Measurements from ENCODE around the gene XRCC4. TPM values are rescaled to one million over a fixed set of nuclear protein-coding genes. Genes with fewer than 3 reads are reported as not detected.

XRCC4 gene
- total and polyA plus RNA-seq, 2 of the 8 experiments (the other 6 are each of a cell fraction or from before 2014, with no cell fraction given): 3.0 to 8.3 TPM

DNA sequence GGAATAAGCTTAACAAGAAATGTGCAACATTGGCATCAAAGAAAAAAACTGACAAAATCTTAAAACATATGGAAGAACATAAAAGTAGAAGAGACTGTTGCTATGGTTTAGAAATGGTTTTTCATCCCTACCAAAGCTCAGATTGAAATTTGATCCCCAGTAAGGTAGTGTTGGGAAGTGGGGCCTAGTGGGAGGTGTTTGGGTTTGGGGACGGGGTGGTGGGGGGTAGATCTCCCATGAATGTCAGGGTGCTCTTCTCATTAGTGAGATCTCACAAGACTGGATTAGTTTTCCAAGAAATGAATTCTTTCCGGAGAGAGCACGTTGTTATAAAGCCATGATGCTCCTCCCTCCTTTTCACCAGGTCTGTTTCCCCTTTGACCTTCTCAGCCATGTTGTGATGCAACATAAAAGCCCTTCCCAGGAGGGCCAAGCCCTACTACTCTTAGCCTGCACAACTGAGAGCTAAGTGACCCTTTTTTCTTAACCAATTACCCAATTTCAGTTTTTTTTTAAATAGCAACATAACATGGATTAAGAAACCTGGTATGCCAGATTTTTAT is 10.7 kb upstream of the XRCC4 start:
- CTCF ChIA-PET (ENCODE audit: partially characterized antibody): interaction anchor here (0.8 kb wide), 1 partner anchor 717 kb away, joined by 3 read pairs; no protein-coding TSS in a partner anchor
- H3K27ac ChIP-seq (ENCODE audit: low read depth, low read length): no peak overlapping the region

More for the DNA sequence above, 10.7 kb upstream of the XRCC4 start:
- peaks cover 0 to 15% (median 5%) of the 10 kb centered on the region in 4 experiments; a peak in 4 of 8 replicates for H3K36me3 ChIP-seq (ENCODE audit: control insufficient read depth in 2 of 4, insufficient read depth in 4 of 4, low read length in 3 of 4)
- no peak overlapping the region for H3K14ac ChIP-seq (ENCODE audit: insufficient read length)
- no peak overlapping the region for H3K56ac ChIP-seq (replicated peaks; ENCODE audit: insufficient read length, low read depth, low read length)
- H2BK15ac ChIP-seq (ENCODE audit: low read length): no peak overlapping the region
- no peak overlapping the region for H3K23ac ChIP-seq (ENCODE audit: insufficient read length)
- H4K5ac ChIP-seq (ENCODE audit: insufficient read length, low read depth, low read length): no peak overlapping the region
- H2AK5ac ChIP-seq (ENCODE audit: low read depth, low read length): no peak overlapping the region
- peak; percentile 72 for FAIRE-seq
- H2BK5ac ChIP-seq (ENCODE audit: low read depth, low read length): no peak overlapping the region
- H4K91ac ChIP-seq (replicated peaks; ENCODE audit: insufficient read length, low read length): no peak overlapping the region
- peaks cover 0 to 8% (median 1%) of the 10 kb centered on the region in 4 experiments; a peak in 2 of 7 replicates for H3K4me1 ChIP-seq (replicated peaks in 1 of 4; ENCODE audit: control insufficient read depth in 3 of 4, insufficient read depth in 4 of 4, low read length in 3 of 4)
- no peak overlapping the region for H3K4ac ChIP-seq (replicated peaks; ENCODE audit: insufficient read length, low read depth, low read length)
- DNase-seq (ENCODE audit: low read depth in 1 of 2, low spot score in 2 of 2): no peak
- H3K27me3 ChIP-seq (replicated peaks in 1 of 4; ENCODE audit: control insufficient read depth in 3 of 4, extremely low read depth in 1 of 4, insufficient read depth in 3 of 4, low read length in 3 of 4): no peaks in the 10 kb centered on the region
- POLR2A ChIA-PET (ENCODE audit: partially characterized antibody): interaction anchor here (1.3 to 2.2 kb wide), 2 partner anchors 9 to 11 kb away, joined by 7 to 10 read pairs; partner anchors contain the start of genes TMEM167A and XRCC4
- H3K79me2 ChIP-seq (ENCODE audit: control insufficient read depth in 1 of 2, insufficient read depth in 2 of 2, low read length in 2 of 2): peaks cover 12 to 100% of the 10 kb centered on the region in 2 experiments; a peak in 3 of 4 replicates
- no peaks in the 10 kb centered on the region for H3K23me2 ChIP-seq (ENCODE audit: low read depth, low read length)
- H3K79me1 ChIP-seq (ENCODE audit: low read depth, low read length): no peaks in the 10 kb centered on the region
- no peak overlapping the region for H2BK20ac ChIP-seq (ENCODE audit: low read length)
- no peak overlapping the region; a peak in 1 of 8 replicates for H3K4me3 ChIP-seq (ENCODE audit: extremely low read depth in 1 of 4, insufficient read depth in 2 of 4, low read depth in 3 of 4, low read length in 4 of 4)
- WGBS, 2 experiments (ENCODE audit: extremely low coverage in 1 of 2, insufficient coverage in 1 of 2, insufficient read length in 1 of 2, insufficient replicate concordance in 2 of 2, low coverage in 1 of 2, low lambda C conversion rate in 2 of 2, missing lambda C conversion rate in 1 of 2): 68% methylated on average over 3 of the region's 3 CpGs; no CpG with 5 or more reads in 1 of the 2 experiments
- no peak overlapping the region for H2BK120ac ChIP-seq (replicated peaks; ENCODE audit: low read depth, low read length)
- no peaks in the 10 kb centered on the region for H3K9me3 ChIP-seq (ENCODE audit: insufficient read depth in 2 of 2, low read depth in 1 of 2, low read length in 1 of 2)
- no peak overlapping the region for H2BK12ac ChIP-seq (ENCODE audit: low read depth, low read length)
- H4K8ac ChIP-seq (ENCODE audit: extremely low read depth, insufficient read depth, low read length): no peak overlapping the region
- peaks cover 3 to 4% of the 10 kb centered on the region in 2 experiments for H4K20me1 ChIP-seq (replicated peaks in 1 of 2; ENCODE audit: control insufficient read depth in 1 of 2, insufficient read depth in 2 of 2, low read length in 2 of 2)
- peak overlapping the region; percentile 25 to 26; a peak in 3 of 4 replicates for H3K4me2 ChIP-seq (ENCODE audit: insufficient read depth in 1 of 2, low read depth in 2 of 2, low read length in 2 of 2)
- no peak overlapping the region for H3K18ac ChIP-seq (ENCODE audit: extremely low read depth, low read length)
- H3K9ac ChIP-seq (replicated peaks in 1 of 4; ENCODE audit: extremely low read depth in 1 of 4, low read depth in 3 of 4, low read length in 3 of 4): no peak overlapping the region
- H2AFZ ChIP-seq (ENCODE audit: low read length): no peak overlapping the region
- TF ChIP-seq RFX5 (IDR thresholded peaks at IDR 0.05; ENCODE audit: borderline replicate concordance, low read depth, low read length) (no peak), POLR2A (IDR thresholded peaks at IDR 0.05; ENCODE audit: control extremely low read depth in 1 of 2, low read depth in 2 of 2, low read length in 2 of 2) (0 out of 3 replicates have a peak, but pooled peaks of 1 of the 2 experiments have one; percentile 16), ASH2L (IDR thresholded peaks at IDR 0.05; ENCODE audit: low read length) (no peak), CEBPB (IDR thresholded peaks at IDR 0.05; ENCODE audit: low read depth, low read length) (peak; percentile 91), SUZ12 (IDR thresholded peaks at IDR 0.05; ENCODE audit: low read length) (no peak), YY1 (IDR thresholded peaks at IDR 0.05; ENCODE audit: low read depth, low read length) (peak; percentile 78), POLR2AphosphoS5 (IDR thresholded peaks at IDR 0.05; ENCODE audit: low read depth, low read length) (peak; percentile 34; the same call in 1 of the 2 replicates), CBX8 (IDR thresholded peaks at IDR 0.05; ENCODE audit: borderline replicate concordance, low read depth, low read length) (no peak), KDM1A (IDR thresholded peaks at IDR 0.05; ENCODE audit: borderline replicate concordance, low read length) (no peak)
